Amniotic epithelial cell (primary cell): ENCODE data around the gene PRODH.
A peak's percentile ranks its signal among the peaks of the same experiment; 100 is the strongest.
"Not testable (repeated sequence)": the region's sequence is repeated elsewhere in the genome, so short reads cannot be mapped to it uniquely, and the experiment has no call there.

Source experiments
- DNase-seq: peaks from one replicate; pipeline ENCODE4 v3.0.0-alpha.2; 2010; ENCODE audit warnings: low read depth

PRODH gene

GRCh38 chr22:18968011-18968749 is 32.1 kb upstream of the PRODH start:
- peak; percentile 25 for DNase-seq

GRCh38 chr22:18967391-18968010 is 31.4 kb upstream of the PRODH start:
- not testable (repeated sequence) for DNase-seq

GRCh38 chr22:18966748-18967147 is 30.7 kb upstream of the PRODH start:
- DNase-seq: no peak

- no peak for DNase-seq
Measured at GRCh38 chr22:18965526-18966421, 29.7 kb upstream of the PRODH start.

GRCh38 chr22:18964501-18965265 is 28.6 kb upstream of the PRODH start:
- DNase-seq: not testable (repeated sequence)

GRCh38 chr22:18964051-18964450 is 28.0 kb upstream of the PRODH start:
- DNase-seq: not testable (repeated sequence)

- no peak for DNase-seq
Measured at GRCh38 chr22:18962308-18962635, 26.2 kb upstream of the PRODH start.

- DNase-seq: not testable (repeated sequence)
Measured at GRCh38 chr22:18961632-18962307, 25.7 kb upstream of the PRODH start.

GRCh38 chr22:18961201-18961600 is 25.1 kb upstream of the PRODH start:
- not testable (repeated sequence) for DNase-seq

GRCh38 chr22:18960166-18960820 is 24.2 kb upstream of the PRODH start:
- DNase-seq: not testable (repeated sequence)

- DNase-seq: not testable (repeated sequence)
Measured at GRCh38 chr22:18959741-18960140, 23.6 kb upstream of the PRODH start.

GRCh38 chr22:18959266-18959665 is 23.2 kb upstream of the PRODH start:
- DNase-seq: not testable (repeated sequence)

GRCh38 chr22:18958738-18959137 is 22.6 kb upstream of the PRODH start:
- peak; percentile 78 for DNase-seq

GRCh38 chr22:18958321-18958705 is 22.2 kb upstream of the PRODH start:
- not testable (repeated sequence) for DNase-seq

GRCh38 chr22:18957621-18958320 is 21.7 kb upstream of the PRODH start:
- DNase-seq: not testable (repeated sequence)

GRCh38 chr22:18956956-18957355 is 20.9 kb upstream of the PRODH start:
- not testable (repeated sequence) for DNase-seq

- DNase-seq: not testable (repeated sequence)
Measured at GRCh38 chr22:18956121-18956895, 20.2 kb upstream of the PRODH start.

GRCh38 chr22:18955696-18956095 is 19.6 kb upstream of the PRODH start:
- no peak for DNase-seq

GRCh38 chr22:18954990-18955571 is 19.0 kb upstream of the PRODH start:
- DNase-seq: no peak
